Smooth muscle cell of the brain vasculature (primary cell): ENCODE results near the gene GALNS.
"Not testable (repeated sequence)": the region's sequence is repeated elsewhere in the genome, so short reads cannot be mapped to it uniquely, and the experiment has no call there.

Experiments used
- DNase-seq: peaks from one replicate; pipeline ENCODE4 v3.0.0-alpha.2; 2012; ENCODE audit warnings: low read depth, low spot score

GALNS gene

DNA sequence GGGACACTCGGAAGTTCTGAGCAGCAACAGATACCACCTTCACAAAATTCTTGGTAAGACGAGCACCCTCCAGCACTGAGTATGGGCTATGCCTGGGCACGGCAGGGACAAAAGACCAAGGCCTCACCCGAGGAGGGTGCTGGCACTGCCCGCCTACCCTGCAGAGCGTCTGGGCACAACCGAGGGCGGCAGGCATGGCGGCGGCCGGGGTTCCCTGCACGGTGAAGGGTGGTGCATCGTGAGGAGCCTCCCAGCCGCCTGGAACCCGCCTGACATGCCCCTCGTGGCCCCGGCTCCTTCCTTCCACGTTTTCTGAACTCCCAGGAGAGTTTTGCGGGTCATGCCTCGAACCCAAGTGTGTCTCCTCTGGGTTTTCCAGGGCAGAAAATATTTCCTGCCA lies 18.9 kb downstream of the GALNS start:
- DNase-seq, result no peak

DNA sequence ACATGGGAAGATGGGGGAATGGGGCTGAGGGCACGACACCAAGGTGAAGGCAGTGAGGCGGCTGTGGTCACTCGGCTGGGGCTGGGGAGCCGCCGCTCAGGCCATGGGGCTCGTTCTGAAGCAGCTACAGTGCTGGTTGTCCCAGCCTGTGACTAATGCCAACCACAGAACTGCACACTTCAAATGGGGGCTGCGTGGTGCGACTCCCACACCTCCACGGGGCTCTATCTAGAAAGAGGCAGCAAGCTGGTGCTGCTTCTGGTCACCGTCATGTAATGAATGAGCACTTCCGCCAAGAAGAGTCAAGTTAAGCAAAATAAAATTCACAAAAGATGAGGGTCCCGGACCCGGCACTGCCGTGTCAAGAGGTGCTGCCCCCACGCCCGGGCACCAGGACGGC lies 20.0 kb downstream of the GALNS start:
- no peak for DNase-seq

GRCh38 chr16:88835818-88836217 lies 20.9 kb downstream of the GALNS start:
- DNase-seq, result no peak

DNA sequence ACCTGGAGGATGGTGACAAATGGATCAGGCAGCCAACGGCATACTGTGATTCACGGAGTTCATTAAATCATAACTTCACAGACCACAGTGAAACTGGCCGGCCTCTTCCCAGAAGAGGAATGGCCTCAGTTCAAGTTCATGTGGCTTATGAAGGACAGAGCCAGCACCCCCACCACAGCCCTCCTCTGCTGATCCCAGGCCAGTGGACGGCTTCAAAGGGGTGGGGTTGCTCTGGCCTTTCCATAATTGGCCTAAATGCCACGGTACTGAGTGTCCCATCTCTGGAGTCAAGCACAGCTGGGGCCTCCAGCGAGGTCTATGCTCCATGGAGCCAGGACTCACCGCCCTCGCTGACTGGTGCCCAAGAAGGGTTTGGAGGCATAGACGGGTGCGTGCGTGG lies 21.4 kb downstream of the GALNS start:
- DNase-seq, result no peak

GRCh38 chr16:88834670-88835069 lies 22.1 kb downstream of the GALNS start:
- DNase-seq, result no peak

GRCh38 chr16:88833086-88833485 lies 23.7 kb downstream of the GALNS start:
- DNase-seq, result no peak

DNA sequence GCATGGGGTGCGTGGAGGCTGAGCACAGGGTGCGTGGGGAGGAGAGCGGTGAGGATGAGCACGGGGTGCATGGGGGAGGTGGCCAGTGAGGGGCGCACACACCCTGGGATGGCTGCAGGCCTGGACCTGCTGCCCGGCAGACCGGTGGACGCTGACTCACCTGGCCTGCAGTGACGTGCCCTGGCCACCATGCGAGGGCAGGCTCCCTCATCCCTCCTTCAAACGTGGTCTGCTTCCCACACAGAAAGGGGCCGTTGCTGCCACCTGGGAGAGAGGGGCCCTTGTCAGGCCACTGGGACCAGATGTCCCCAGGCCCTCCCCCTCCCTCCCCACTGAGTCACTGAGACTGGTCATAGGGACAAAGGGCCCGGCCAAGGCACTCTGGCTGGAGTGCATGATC lies 24.9 kb downstream of the GALNS start:
- no peak for DNase-seq

DNA sequence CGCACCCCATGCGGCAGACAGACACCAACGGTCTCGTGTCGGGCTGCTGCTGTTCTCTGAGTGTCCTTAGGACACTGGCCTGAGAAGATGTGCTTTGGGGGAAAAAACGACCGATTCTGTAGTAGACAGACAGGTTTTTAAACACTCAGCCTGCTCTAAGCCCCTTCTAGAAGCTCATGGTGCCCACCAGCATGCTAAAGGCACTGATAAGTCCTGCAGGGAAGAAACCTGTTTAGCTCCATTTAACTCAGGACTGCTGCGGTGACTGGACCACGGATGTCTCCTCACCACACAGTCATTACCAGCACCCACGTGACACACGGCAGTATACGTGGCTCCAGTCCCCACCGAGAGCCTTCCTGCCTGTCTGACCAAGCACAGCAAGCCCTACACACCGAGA lies 26.0 kb downstream of the GALNS start:
- DNase-seq, result no peak

DNA sequence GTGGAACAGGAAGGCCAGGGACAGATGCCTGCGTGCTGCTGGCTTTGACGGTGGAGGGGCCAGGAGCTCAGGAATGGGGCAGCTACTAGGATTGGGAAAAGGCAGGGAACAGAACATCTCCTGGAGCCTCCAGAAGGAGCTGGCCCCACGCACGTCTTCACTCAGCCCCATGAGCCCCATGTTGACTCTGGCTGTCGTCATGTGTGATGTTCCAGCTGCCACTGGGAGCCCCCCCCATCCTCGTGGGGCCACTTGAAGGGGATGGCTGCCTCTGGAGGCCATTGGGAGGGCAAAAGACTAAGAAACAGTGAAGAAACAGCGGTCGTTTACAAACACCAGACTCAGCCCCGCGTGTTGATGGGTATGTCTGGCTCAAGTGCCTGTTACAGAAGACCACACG lies 26.5 kb downstream of the GALNS start:
- DNase-seq, result no peak

DNA sequence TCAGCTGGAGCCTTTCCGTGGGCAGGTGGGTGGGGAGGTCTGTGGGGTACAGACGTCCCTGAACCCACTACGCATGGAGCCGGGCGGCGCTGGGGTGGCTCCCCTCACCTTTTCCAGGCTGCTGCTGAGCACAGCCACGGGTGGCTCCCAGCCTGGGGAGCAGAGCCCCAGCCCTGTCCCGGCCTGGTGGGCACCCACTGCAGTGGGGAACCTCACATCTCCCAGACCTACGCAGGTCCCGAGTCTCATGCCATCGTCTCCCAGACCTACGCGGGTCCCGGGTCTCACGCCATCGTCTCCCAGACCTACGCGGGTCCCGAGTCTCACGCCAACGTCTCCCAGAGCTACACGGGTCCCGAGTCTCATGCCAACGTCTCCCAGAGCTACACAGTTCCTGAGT lies 28.0 kb downstream of the GALNS start:
- DNase-seq, result no peak

GRCh38 chr16:88827727-88828126 lies 29.0 kb downstream of the GALNS start:
- DNase-seq, result no peak

- no peak for DNase-seq
Measured at GRCh38 chr16:88826070-88826840, 30.5 kb downstream of the GALNS start.

DNA sequence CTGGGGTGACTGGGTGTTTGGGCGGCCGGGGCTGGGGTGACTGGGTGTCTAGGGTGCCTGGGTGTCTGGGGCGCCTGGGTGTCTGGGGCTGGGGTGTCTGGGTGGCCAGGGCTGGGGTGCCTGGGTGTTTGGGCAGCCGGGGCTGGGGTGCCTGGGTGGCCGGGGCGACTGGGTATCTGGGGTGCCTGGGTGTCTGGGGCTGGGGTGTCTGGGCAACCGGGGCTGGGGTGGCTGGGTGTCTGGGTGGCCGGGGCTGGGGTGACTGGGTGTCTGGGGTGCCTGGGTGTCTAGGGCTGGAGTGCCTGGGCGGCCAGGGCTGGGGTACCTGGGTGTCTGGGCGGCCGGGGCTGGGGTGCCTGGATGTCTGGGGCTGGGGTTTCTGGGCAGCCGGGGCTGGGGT lies 31.6 kb downstream of the GALNS start:
- DNase-seq, result no peak

DNA sequence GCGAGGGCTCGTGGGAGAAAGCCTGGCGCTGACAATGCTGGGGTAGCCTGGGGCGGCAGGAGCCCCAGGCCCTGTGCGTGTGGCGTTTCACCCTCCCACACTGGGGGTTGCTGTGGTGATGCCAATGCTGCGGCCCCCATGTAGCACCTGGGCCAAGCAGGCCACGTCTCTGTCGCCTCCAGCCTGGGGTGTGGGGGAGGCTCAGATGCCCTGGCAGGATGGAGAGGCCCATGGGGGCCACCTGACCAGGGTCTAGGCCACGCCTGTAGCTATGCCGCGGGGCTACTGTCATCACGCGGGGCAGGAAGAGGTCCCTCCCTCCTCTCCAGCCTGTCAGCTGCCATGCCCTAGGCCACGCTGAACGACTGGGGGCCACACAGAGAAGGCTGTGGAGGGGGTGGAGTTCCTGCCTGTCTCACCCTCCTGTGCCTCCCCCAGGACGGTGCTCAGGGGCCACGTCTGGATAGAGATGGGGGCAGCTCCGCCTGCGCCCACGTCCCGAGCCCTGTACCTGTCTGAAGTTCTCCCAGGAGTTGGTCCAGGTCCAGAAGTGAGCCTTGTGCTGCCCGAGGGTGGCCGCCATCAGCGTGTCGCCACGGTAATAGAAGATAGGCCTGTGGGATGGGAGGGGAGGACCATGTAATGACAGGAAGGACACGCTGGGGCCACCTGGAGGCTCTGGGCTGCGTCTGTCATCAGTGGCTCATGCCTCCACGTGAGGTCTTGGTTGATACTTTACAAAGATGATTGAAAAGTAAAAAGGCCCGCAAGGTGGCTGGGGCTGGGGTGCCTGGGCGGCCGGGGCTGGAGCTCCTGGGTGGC lies 32.3 kb downstream of the GALNS start:
- DNase-seq, result no peak

DNA sequence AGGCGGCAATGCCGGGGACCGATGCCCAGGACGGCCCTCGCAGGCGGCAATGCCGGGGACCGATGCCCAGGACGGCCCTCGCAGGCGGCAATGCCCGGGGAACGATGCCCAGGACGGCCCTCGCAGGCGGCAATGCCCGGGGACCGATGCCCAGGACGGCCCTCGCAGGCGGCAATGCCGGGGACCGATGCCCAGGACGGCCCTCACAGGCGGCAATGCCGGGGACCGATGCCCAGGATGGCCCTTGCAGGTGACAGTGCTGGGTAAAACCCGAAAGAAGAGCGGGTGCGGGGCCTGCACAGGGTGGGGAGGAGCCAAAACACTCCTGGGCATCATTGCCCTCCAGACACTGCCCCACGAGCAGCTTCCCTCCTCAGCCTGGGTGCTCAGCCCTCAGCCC lies 33.1 kb downstream of the GALNS start:
- DNase-seq, result not testable (repeated sequence)

DNA sequence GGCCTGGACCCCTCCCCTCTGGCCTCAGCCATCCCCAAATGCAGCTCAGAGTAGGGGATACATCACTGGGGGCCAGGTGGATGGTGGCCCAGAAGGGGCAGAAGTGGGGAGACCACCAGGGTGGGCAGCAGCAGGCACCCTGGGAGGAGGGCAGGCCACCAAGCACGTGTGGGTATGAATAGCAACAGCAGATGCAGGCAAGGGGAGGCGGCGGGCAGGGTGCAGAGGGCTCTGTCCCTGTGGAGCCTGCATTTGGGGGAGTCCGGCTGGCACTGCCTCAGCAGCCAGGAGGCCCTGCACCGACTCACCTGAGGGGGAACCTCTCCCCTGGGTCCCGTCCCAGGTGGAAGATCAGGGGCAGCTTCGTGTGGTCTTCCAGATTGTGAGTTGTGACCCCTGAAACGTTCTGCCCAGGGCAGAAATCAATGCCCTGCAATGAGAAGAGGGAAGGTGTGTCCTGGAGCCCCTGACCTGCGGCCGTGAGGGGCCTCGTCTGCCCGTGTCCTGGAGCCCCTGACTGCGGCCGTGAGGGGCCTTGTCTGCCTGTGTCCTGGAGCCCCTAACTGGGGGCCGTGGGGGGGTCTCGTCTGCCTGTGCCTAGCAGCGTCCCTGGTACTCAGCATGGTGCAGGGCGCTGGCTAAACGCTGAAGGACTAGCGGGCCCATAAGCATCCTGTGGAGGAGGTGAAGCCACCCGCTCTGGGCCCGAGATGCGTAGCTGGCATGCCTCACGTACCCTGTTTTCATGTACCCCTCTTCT lies 34.3 kb downstream of the GALNS start:
- DNase-seq, result no peak

GRCh38 chr16:88821168-88821850 lies 35.4 kb downstream of the GALNS start:
- no peak for DNase-seq

DNA sequence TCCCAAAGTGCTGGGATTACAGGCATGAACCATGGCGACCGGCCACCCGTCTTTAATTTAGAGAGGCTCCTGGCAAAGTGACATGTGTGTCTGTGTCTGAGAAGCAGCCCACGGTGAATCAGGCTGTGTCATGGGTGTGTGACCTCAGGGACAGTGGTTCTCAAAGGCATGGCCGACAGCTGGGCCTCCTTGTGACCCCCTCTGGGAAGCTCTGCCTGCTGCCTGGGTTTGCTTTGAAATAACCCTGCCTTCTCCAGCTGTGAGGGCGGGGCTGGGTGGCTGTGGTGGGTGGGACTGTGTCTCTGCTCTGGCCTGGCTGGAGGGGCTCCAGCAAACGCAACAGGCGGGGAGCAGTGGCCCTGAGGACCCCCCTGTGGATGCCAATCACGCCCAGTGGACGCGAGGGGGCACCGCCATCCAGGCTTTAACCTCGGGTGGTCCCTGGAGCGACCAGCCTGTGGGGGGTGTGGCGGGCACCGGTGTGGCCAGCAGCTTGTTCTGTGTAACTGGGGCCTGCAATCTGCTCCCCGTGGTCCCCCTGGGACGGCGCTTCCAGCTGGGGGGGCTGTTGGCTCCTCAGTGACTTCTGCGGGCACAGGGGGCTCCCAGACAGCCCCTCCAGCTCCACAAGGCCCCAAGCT lies 36.2 kb downstream of the GALNS start:
- no peak for DNase-seq

DNA sequence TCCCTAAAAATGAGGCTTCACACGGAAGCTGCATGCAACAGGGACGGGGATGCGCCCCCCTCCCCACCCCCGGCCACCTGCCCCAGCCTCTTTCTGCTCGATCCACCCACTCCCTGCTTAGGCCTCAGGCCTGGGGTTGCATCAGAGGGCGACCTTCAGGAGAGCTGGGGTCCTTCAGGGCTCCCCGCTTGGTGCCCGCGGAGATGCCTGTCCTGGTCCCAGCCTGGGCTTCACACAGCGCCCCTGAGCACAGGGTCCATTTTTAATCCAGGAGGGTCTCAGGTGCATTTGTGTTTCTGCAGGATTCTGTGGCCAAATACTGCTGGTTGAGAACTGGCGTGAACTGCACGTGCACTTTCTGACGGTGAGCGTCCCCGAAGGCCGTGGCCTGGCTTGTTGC lies 37.6 kb downstream of the GALNS start:
- DNase-seq, result no peak

DNA sequence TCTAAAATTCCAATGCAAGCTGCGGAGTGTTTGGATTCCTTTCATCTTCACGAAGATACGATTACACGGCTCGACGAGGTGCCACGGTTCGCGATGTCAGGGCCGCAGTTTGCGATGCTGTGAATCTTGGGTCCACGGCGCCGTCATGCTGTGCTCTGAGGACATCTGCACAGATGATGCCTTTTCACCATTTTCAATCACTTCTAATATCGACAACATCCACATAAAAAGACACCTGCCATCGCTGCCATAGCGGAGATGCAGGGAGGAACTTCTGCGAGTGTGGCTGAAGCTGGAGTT lies 38.2 kb downstream of the GALNS start:
- no peak for DNase-seq

GRCh38 chr16:88817785-88818574 lies 38.8 kb downstream of the GALNS start:
- DNase-seq, result no peak
